ENCODE data around the gene SLF1.
A peak's percentile ranks its signal among the peaks of the same experiment; 100 is the strongest.
"Not testable (repeated sequence)": the region's sequence is repeated elsewhere in the genome, so short reads cannot be mapped to it uniquely, and the experiment has no call there.

Gene SLF1

GRCh38 chr5:94618493-94619328 is at the start of gene SLF1, which contains the start of gene KIAA0825:
TSS of gene SLF1 (plus strand) at chr5:94618669. CDS start at chr5:94628811, 10,142 bp downstream.
TSS of gene KIAA0825 (minus strand) at chr5:94618604. CDS start at chr5:94537126, 81,478 bp downstream.
- H3K4me3 ChIP-seq (ENCODE audit: low read depth, low read length), result peak within 1 kb of the TSS; percentile 82
- peak; percentile 91 for DNase-seq (ENCODE audit: low read depth)
- TF ChIP-seq POLR2A (IDR thresholded peaks at IDR 0.05; ENCODE audit: extremely low read depth, insufficient read length) (peak; percentile 63), CTCF (IDR thresholded peaks at IDR 0.05; ENCODE audit: low read depth, low read length) (no peak)

GRCh38 chr5:94571415-94571814 is 47.1 kb upstream of the SLF1 start:
- H3K4me3 ChIP-seq (ENCODE audit: low read depth, low read length), result no peak overlapping the region
- TF ChIP-seq MYC (IDR thresholded peaks at IDR 0.05; ENCODE audit: low read depth, low read length), result no peak
- TF ChIP-seq MAX (IDR thresholded peaks at IDR 0.05; ENCODE audit: low read depth, low read length), result no peak
- TF ChIP-seq CTCF (IDR thresholded peaks at IDR 0.05; ENCODE audit: low read depth, low read length), result no peak
- TF ChIP-seq POLR2A (IDR thresholded peaks at IDR 0.05; ENCODE audit: extremely low read depth, insufficient read length), result no peak

GRCh38 chr5:94573349-94573748 is 45.1 kb upstream of the SLF1 start:
- DNase-seq (ENCODE audit: low read depth); H3K4me3 ChIP-seq (ENCODE audit: low read depth, low read length): not testable (repeated sequence)

More at GRCh38 chr5:94571415-94571814, 47.1 kb upstream of the SLF1 start:
- no peak for DNase-seq (ENCODE audit: low read depth)

- DNase-seq (ENCODE audit: low read depth), result no peak
- H3K4me3 ChIP-seq (ENCODE audit: low read depth, low read length), result no peak overlapping the region
- TF ChIP-seq MYC (IDR thresholded peaks at IDR 0.05; ENCODE audit: low read depth, low read length) (no peak), CTCF (IDR thresholded peaks at IDR 0.05; ENCODE audit: low read depth, low read length) (no peak), MAX (IDR thresholded peaks at IDR 0.05; ENCODE audit: low read depth, low read length) (no peak), POLR2A (IDR thresholded peaks at IDR 0.05; ENCODE audit: extremely low read depth, insufficient read length) (no peak)
These were observed 43.3 kb upstream of the SLF1 start for GRCh38 chr5:94575196-94575595.

- no peak overlapping the region for H3K4me3 ChIP-seq (ENCODE audit: low read depth, low read length)
- no peak for DNase-seq (ENCODE audit: low read depth)
These were observed 40.8 kb upstream of the SLF1 start for GRCh38 chr5:94577466-94578245.

More at GRCh38 chr5:94577466-94578245, 40.8 kb upstream of the SLF1 start:
- TF ChIP-seq MYC (IDR thresholded peaks at IDR 0.05; ENCODE audit: low read depth, low read length) (no peak), CTCF (IDR thresholded peaks at IDR 0.05; ENCODE audit: low read depth, low read length) (no peak), MAX (IDR thresholded peaks at IDR 0.05; ENCODE audit: low read depth, low read length) (no peak), POLR2A (IDR thresholded peaks at IDR 0.05; ENCODE audit: extremely low read depth, insufficient read length) (no peak)

All from NB4 (cell line).